ENCODE data around the gene NTM. TPM values are rescaled to one million over a fixed set of nuclear protein-coding genes. Genes with fewer than 3 reads are reported as not detected.

Gene NTM
- polyA plus RNA-seq, 1 donor from 2014 or later = 39.4 TPM

GRCh38 chr11:131662317-131662972 lies 292.0 kb downstream of the NTM start:
- Histone ChIP-seq H3K27ac (ENCODE audit: low read length) (no peak overlapping the region), H3K36me3 (ENCODE audit: insufficient read depth, low read length) (no peaks in the 10 kb centered on the region), H3K27me3 (ENCODE audit: insufficient read depth, low read depth, low read length) (no peaks in the 10 kb centered on the region), H3K9me3 (ENCODE audit: low read length) (no peaks in the 10 kb centered on the region), H2AFZ (ENCODE audit: low read depth, low read length) (no peak overlapping the region), H3K9me2 (ENCODE audit: insufficient read depth, low read length) (no peaks in the 10 kb centered on the region), H3K9ac (ENCODE audit: low read length) (no peak overlapping the region), H3K4me3 (ENCODE audit: low read length) (no peak overlapping the region), H3K4me2 (ENCODE audit: low read length) (no peak overlapping the region), H3F3A (ENCODE audit: insufficient read depth, low read length, poor library complexity, severe bottlenecking) (no peaks in the 10 kb centered on the region), H4K20me1 (ENCODE audit: insufficient read depth) (no peaks in the 10 kb centered on the region), H3K79me2 (replicated peaks; ENCODE audit: insufficient read depth, low read length) (no peaks in the 10 kb centered on the region)
- TF ChIP-seq RAD21 (conservative IDR thresholded peaks at IDR 0.05) = no peak
- no peak for TF ChIP-seq TAF1 (IDR thresholded peaks at IDR 0.05; ENCODE audit: low read depth)
- TF ChIP-seq, protein P1, sequence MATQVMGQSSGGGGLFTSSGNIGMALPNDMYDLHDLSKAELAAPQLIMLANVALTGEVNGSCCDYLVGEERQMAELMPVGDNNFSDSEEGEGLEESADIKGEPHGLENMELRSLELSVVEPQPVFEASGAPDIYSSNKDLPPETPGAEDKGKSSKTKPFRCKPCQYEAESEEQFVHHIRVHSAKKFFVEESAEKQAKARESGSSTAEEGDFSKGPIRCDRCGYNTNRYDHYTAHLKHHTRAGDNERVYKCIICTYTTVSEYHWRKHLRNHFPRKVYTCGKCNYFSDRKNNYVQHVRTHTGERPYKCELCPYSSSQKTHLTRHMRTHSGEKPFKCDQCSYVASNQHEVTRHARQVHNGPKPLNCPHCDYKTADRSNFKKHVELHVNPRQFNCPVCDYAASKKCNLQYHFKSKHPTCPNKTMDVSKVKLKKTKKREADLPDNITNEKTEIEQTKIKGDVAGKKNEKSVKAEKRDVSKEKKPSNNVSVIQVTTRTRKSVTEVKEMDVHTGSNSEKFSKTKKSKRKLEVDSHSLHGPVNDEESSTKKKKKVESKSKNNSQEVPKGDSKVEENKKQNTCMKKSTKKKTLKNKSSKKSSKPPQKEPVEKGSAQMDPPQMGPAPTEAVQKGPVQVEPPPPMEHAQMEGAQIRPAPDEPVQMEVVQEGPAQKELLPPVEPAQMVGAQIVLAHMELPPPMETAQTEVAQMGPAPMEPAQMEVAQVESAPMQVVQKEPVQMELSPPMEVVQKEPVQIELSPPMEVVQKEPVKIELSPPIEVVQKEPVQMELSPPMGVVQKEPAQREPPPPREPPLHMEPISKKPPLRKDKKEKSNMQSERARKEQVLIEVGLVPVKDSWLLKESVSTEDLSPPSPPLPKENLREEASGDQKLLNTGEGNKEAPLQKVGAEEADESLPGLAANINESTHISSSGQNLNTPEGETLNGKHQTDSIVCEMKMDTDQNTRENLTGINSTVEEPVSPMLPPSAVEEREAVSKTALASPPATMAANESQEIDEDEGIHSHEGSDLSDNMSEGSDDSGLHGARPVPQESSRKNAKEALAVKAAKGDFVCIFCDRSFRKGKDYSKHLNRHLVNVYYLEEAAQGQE (IDR thresholded peaks at IDR 0.05; ENCODE audit: borderline replicate concordance) = no peak
- no peak for TF ChIP-seq CTCF (IDR thresholded peaks at IDR 0.05; ENCODE audit: poor library complexity, severe bottlenecking)
- no peak for TF ChIP-seq POLR2AphosphoS5 (IDR thresholded peaks at IDR 0.05)
- TF ChIP-seq EP300 (conservative IDR thresholded peaks at IDR 0.05; ENCODE audit: poor library complexity, severe bottlenecking) = no peak
- TF ChIP-seq EZH2 (IDR thresholded peaks at IDR 0.05; ENCODE audit: borderline replicate concordance, insufficient read depth, low read length, poor library complexity, severe bottlenecking) = no peak
- TF ChIP-seq SMC3 (conservative IDR thresholded peaks at IDR 0.05; ENCODE audit: poor library complexity) = no peak
- no peak for TF ChIP-seq MXI1 (conservative IDR thresholded peaks at IDR 0.05; ENCODE audit: poor library complexity, severe bottlenecking)

DNA sequence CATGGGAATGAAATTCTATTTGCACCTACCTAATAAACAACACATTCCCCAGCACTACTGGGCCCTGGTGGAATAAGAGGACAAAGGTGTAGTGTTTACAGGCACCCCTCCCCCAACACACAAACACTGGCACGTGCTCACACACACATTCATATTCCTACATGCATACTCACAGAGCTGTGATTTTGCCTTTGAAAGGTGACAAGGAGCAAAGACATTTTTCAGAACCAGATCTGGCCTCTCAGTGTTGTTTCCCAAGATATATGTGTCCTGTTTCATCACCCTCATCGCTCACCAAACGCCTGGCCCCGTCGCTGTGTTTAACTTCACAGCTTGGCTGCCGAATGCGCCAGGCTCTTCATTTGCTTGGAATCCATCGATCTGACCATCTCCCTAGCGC lies 292.6 kb downstream of the NTM start:
- no peaks in the 10 kb centered on the region for H3K27me3 ChIP-seq (ENCODE audit: insufficient read depth, low read depth, low read length)
- H3K27ac ChIP-seq (ENCODE audit: low read length) = no peak overlapping the region
- no peak for TF ChIP-seq POLR2AphosphoS5 (IDR thresholded peaks at IDR 0.05)
- TF ChIP-seq TAF1 (IDR thresholded peaks at IDR 0.05; ENCODE audit: low read depth) = no peak
- no peak for TF ChIP-seq MXI1 (conservative IDR thresholded peaks at IDR 0.05; ENCODE audit: poor library complexity, severe bottlenecking)
- TF ChIP-seq CTCF (IDR thresholded peaks at IDR 0.05; ENCODE audit: poor library complexity, severe bottlenecking) = no peak
- no peak for TF ChIP-seq EP300 (conservative IDR thresholded peaks at IDR 0.05; ENCODE audit: poor library complexity, severe bottlenecking)
- TF ChIP-seq EZH2 (IDR thresholded peaks at IDR 0.05; ENCODE audit: borderline replicate concordance, insufficient read depth, low read length, poor library complexity, severe bottlenecking) = no peak
- TF ChIP-seq, protein P1 (IDR thresholded peaks at IDR 0.05; ENCODE audit: borderline replicate concordance) = no peak
- TF ChIP-seq RAD21 (conservative IDR thresholded peaks at IDR 0.05) = no peak
- no peak for TF ChIP-seq SMC3 (conservative IDR thresholded peaks at IDR 0.05; ENCODE audit: poor library complexity)
- H2AFZ ChIP-seq (ENCODE audit: low read depth, low read length) = no peak overlapping the region
- no peaks in the 10 kb centered on the region for H3F3A ChIP-seq (ENCODE audit: insufficient read depth, low read length, poor library complexity, severe bottlenecking)
- H3K9me2 ChIP-seq (ENCODE audit: insufficient read depth, low read length) = no peaks in the 10 kb centered on the region
- no peak overlapping the region for H3K4me2 ChIP-seq (ENCODE audit: low read length)
- H3K79me2 ChIP-seq (replicated peaks; ENCODE audit: insufficient read depth, low read length) = no peaks in the 10 kb centered on the region
- no peak overlapping the region for H3K4me3 ChIP-seq (ENCODE audit: low read length)
- no peaks in the 10 kb centered on the region for H4K20me1 ChIP-seq (ENCODE audit: insufficient read depth)
- no peak overlapping the region for H3K9ac ChIP-seq (ENCODE audit: low read length)
- no peaks in the 10 kb centered on the region for H3K36me3 ChIP-seq (ENCODE audit: insufficient read depth, low read length)
- no peaks in the 10 kb centered on the region for H3K9me3 ChIP-seq (ENCODE audit: low read length)

Measured in neural cell (in vitro differentiated cells).